Subcutaneous abdominal adipose tissue (tissue), 5 donors: ENCODE results near the gene NEDD4L.
"Not testable (repeated sequence)": the region's sequence is repeated elsewhere in the genome, so short reads cannot be mapped to it uniquely, and the experiment has no call there.

Experiments
- H3K27ac ChIP-seq: one replicate; pipeline ENCODE4 v1.7.0; 2013; ENCODE audit warnings: low read depth, mild to moderate bottlenecking, inconsistent platforms, low read length, moderate library complexity
- H3K27me3 ChIP-seq, 5 donors: one replicate each; pipeline ENCODE4 v1.7.0; 2013; ENCODE audit warnings: low read length in 5 of 5, inconsistent platforms in 1 of 5; ENCODE audit not compliant: control insufficient read depth in 5 of 5, insufficient read depth in 4 of 5
- H3K36me3 ChIP-seq, 5 donors: one replicate each; pipeline ENCODE4 v1.7.0; 2013; ENCODE audit warnings: low read length in 5 of 5; ENCODE audit not compliant: control insufficient read depth in 5 of 5, insufficient read depth in 5 of 5
- H3K4me1 ChIP-seq, 5 donors: one replicate each; pipeline ENCODE4 v1.7.0; 2013; ENCODE audit warnings: low read length in 5 of 5, mild to moderate bottlenecking in 3 of 5, moderate library complexity in 1 of 5; ENCODE audit not compliant: control insufficient read depth in 5 of 5, insufficient read depth in 5 of 5
- H3K4me3 ChIP-seq, 5 donors: one replicate each; pipeline ENCODE4 v1.7.0; 2013; ENCODE audit warnings: low read length in 5 of 5, low read depth in 1 of 5
- H3K9ac ChIP-seq, 5 donors: one replicate each; pipeline ENCODE4 v1.7.0; 2013; ENCODE audit warnings: low read length in 5 of 5, mild to moderate bottlenecking in 4 of 5, moderate library complexity in 3 of 5
- H3K9me3 ChIP-seq, 5 donors: one replicate each; pipeline ENCODE4 v1.7.0; 2013; ENCODE audit warnings: low read length in 5 of 5; ENCODE audit not compliant: control insufficient read depth in 5 of 5
- donor health status: healthy.
- donor health status: healthy.
- donor health status: healthy.
- donor health status: healthy.
- donor health status: healthy.

Gene NEDD4L

GRCh38 chr18:58369616-58370015, 325.6 kb downstream of the NEDD4L start:
- Histone ChIP-seq H3K36me3 (peaks cover 17 to 70% (median 59%) of the 10 kb centered on the region in 5 donors), H3K4me3 (no peak overlapping the region), H3K27ac (no peak overlapping the region), H3K9ac (no peak overlapping the region), H3K4me1 (no peaks in the 10 kb centered on the region), H3K27me3 (no peaks in the 10 kb centered on the region), H3K9me3 (no peaks in the 10 kb centered on the region)

- H3K36me3 ChIP-seq: peaks cover 17 to 71% (median 59%) of the 10 kb centered on the region in 5 donors
These were observed 326.1 kb downstream of the NEDD4L start for GRCh38 chr18:58370038-58370580.

GRCh38 chr18:58370612-58371011, 326.6 kb downstream of the NEDD4L start:
- Histone ChIP-seq H3K27me3 (no peaks in the 10 kb centered on the region), H3K27ac (no peak overlapping the region), H3K9ac (no peak overlapping the region), H3K4me1 (no peaks in the 10 kb centered on the region), H3K36me3 (peaks cover 14 to 72% (median 58%) of the 10 kb centered on the region in 5 donors), H3K9me3 (no peaks in the 10 kb centered on the region), H3K4me3 (no peak overlapping the region)

More at GRCh38 chr18:58370038-58370580, 326.1 kb downstream of the NEDD4L start:
- H3K9me3 ChIP-seq: no peaks in the 10 kb centered on the region
- no peak overlapping the region for H3K9ac ChIP-seq
- H3K4me1 ChIP-seq: no peaks in the 10 kb centered on the region
- no peaks in the 10 kb centered on the region for H3K27me3 ChIP-seq
- H3K27ac ChIP-seq: no peak overlapping the region
- no peak overlapping the region for H3K4me3 ChIP-seq

GRCh38 chr18:58373481-58373880, 329.5 kb downstream of the NEDD4L start:
- Histone ChIP-seq H3K9me3 (no peaks in the 10 kb centered on the region), H3K27ac (no peak overlapping the region), H3K9ac (no peak overlapping the region), H3K27me3 (no peaks in the 10 kb centered on the region), H3K4me3 (no peak overlapping the region), H3K4me1 (no peaks in the 10 kb centered on the region), H3K36me3 (peaks cover 13 to 64% (median 43%) of the 10 kb centered on the region in 5 donors)

- H3K27ac ChIP-seq: no peak overlapping the region
- no peak overlapping the region for H3K4me3 ChIP-seq
- H3K27me3 ChIP-seq: no peaks in the 10 kb centered on the region
- peaks cover 9 to 54% (median 35%) of the 10 kb centered on the region in 5 donors for H3K36me3 ChIP-seq
- no peaks in the 10 kb centered on the region for H3K9me3 ChIP-seq
- no peaks in the 10 kb centered on the region for H3K4me1 ChIP-seq
- no peak overlapping the region for H3K9ac ChIP-seq
These were observed 331.0 kb downstream of the NEDD4L start for GRCh38 chr18:58375051-58375450.

GRCh38 chr18:58378411-58379379, 334.7 kb downstream of the NEDD4L start:
- H3K4me1 ChIP-seq: no peaks in the 10 kb centered on the region
- no peak overlapping the region for H3K27ac ChIP-seq
- no peaks in the 10 kb centered on the region for H3K27me3 ChIP-seq
- H3K9ac ChIP-seq: no peak overlapping the region
- peaks cover 8 to 35% (median 22%) of the 10 kb centered on the region in 5 donors for H3K36me3 ChIP-seq
- no peaks in the 10 kb centered on the region for H3K9me3 ChIP-seq
- no peak overlapping the region for H3K4me3 ChIP-seq

- Histone ChIP-seq H3K27me3 (no peaks in the 10 kb centered on the region), H3K4me3 (no peak overlapping the region), H3K27ac (no peak overlapping the region), H3K9ac (no peak overlapping the region), H3K9me3 (no peaks in the 10 kb centered on the region), H3K4me1 (no peaks in the 10 kb centered on the region), H3K36me3 (peaks cover 9 to 39% (median 29%) of the 10 kb centered on the region in 5 donors)
These were observed 335.4 kb downstream of the NEDD4L start for GRCh38 chr18:58379443-58379842.

- H3K9me3 ChIP-seq, H3K4me1 ChIP-seq: not testable (repeated sequence)
- peaks cover 9 to 40% (median 29%) of the 10 kb centered on the region in 5 donors for H3K36me3 ChIP-seq
These were observed 336.1 kb downstream of the NEDD4L start for GRCh38 chr18:58380113-58380512.

GRCh38 chr18:58381676-58382411, 337.8 kb downstream of the NEDD4L start:
- Histone ChIP-seq H3K9ac (no peak overlapping the region), H3K9me3 (no peaks in the 10 kb centered on the region), H3K4me3 (no peak overlapping the region), H3K4me1 (no peaks in the 10 kb centered on the region), H3K27ac (no peak overlapping the region), H3K36me3 (peaks cover 9 to 39% (median 29%) of the 10 kb centered on the region in 5 donors), H3K27me3 (no peaks in the 10 kb centered on the region)

More at GRCh38 chr18:58380113-58380512, 336.1 kb downstream of the NEDD4L start:
- not testable (repeated sequence) for H3K27ac ChIP-seq, H3K27me3 ChIP-seq, H3K4me3 ChIP-seq, H3K9ac ChIP-seq
